Brain microvascular endothelial cell (primary cell): Measurements from ENCODE around the gene PTPMT1.
"Not testable (repeated sequence)": the region's sequence is repeated elsewhere in the genome, so short reads cannot be mapped to it uniquely, and the experiment has no call there.

Experiments used
- DNase-seq: peaks from one replicate; pipeline ENCODE4 v3.0.0-alpha.2; 2020
- H3K27ac ChIP-seq: fragments of 250-450 bp; sonication (Bioruptor Pico); 2 replicates; pipeline ENCODE4 v1.5.1; 2020; ENCODE audit warnings: mild to moderate bottlenecking, moderate library complexity
- H3K27me3 ChIP-seq: fragments of 250-450 bp; sonication (Bioruptor Pico); replicated peaks from 2 replicates; pipeline ENCODE4 v1.5.1; 2020; ENCODE audit warnings: mild to moderate bottlenecking
- H3K36me3 ChIP-seq: fragments of 250-450 bp; sonication (Bioruptor Pico); replicated peaks from 2 replicates; pipeline ENCODE4 v1.5.1; 2020; ENCODE audit warnings: mild to moderate bottlenecking
- H3K4me3 ChIP-seq: 2 replicates; pipeline ENCODE4 v1.5.1; 2011; ENCODE audit warnings: low read depth, mild to moderate bottlenecking, control low read depth, low read length, moderate library complexity
- CTCF ChIP-seq: IDR thresholded peaks from 2 replicates; pipeline ENCODE4 v1.5.1; 2011; ENCODE audit warnings: low read depth, mild to moderate bottlenecking, moderate library complexity, low read length, control low read depth, inconsistent platforms; ENCODE audit errors: missing control alignments
- in situ Hi-C: cut with HindIII; loops from 2 replicates; pipeline ENCODE4 v1.10.0; 2017; ENCODE audit warnings: low sequenced_read_pairs, low pct_ligation_motif_present

Gene PTPMT1

GRCh38 chr11:47541070-47541469, 24.3 kb upstream of the PTPMT1 start:
- Histone ChIP-seq H3K27me3 (no peaks in the 10 kb centered on the region), H3K4me3 (no peak overlapping the region), H3K27ac (no peak overlapping the region), H3K36me3 (no peaks in the 10 kb centered on the region)
- TF ChIP-seq CTCF: no peak
- in situ Hi-C loops: no loop called here
- no peak for DNase-seq

- Histone ChIP-seq H3K4me3 (no peak overlapping the region), H3K36me3 (no peaks in the 10 kb centered on the region), H3K27me3 (no peaks in the 10 kb centered on the region), H3K27ac (no peak overlapping the region)
- no peak for DNase-seq
- no peak for TF ChIP-seq CTCF
- in situ Hi-C loops: no loop called here
These were observed 20.1 kb upstream of the PTPMT1 start for GRCh38 chr11:47545298-47545697.

GRCh38 chr11:47546274-47546673, 19.1 kb upstream of the PTPMT1 start:
- H3K27ac ChIP-seq, H3K4me3 ChIP-seq, H3K36me3 ChIP-seq, H3K27me3 ChIP-seq, in situ Hi-C loops, DNase-seq: not testable (repeated sequence)

GRCh38 chr11:47550288-47551047, 14.9 kb upstream of the PTPMT1 start:
- no peak for TF ChIP-seq CTCF
- in situ Hi-C loops: no loop called here
- Histone ChIP-seq H3K4me3 (no peak overlapping the region), H3K27ac (no peak overlapping the region), H3K27me3 (no peaks in the 10 kb centered on the region), H3K36me3 (no peaks in the 10 kb centered on the region)
- no peak for DNase-seq

- DNase-seq: no peak
- H3K4me3 ChIP-seq: peak overlapping the region; percentile 99
- no peaks in the 10 kb centered on the region for H3K27me3 ChIP-seq
- peak; percentile 63 for TF ChIP-seq CTCF
- in situ Hi-C loops: no loop called here
- no peaks in the 10 kb centered on the region for H3K36me3 ChIP-seq
- H3K27ac ChIP-seq: peak overlapping the region; percentile 63
These were observed 14.3 kb upstream of the PTPMT1 start for GRCh38 chr11:47551086-47551485.

- peak overlapping the region; percentile 99 for H3K4me3 ChIP-seq
- DNase-seq: peak; percentile 19
- peak overlapping the region; percentile 63 for H3K27ac ChIP-seq
- in situ Hi-C loops: no loop called here
- no peaks in the 10 kb centered on the region for H3K27me3 ChIP-seq
- TF ChIP-seq CTCF: no peak
- H3K36me3 ChIP-seq: no peaks in the 10 kb centered on the region
These were observed 13.3 kb upstream of the PTPMT1 start for GRCh38 chr11:47552056-47552565.
